Measurements from ENCODE around the gene ELL2. TPM values are rescaled to one million over a fixed set of nuclear protein-coding genes. Genes with fewer than 3 reads are reported as not detected.

The ELL2 gene
- total RNA-seq, 3 donors from 2014 or later (not counting 1 experiment from before 2014, with no cell fraction given), result 52.8 to 78.2 (median 69.4) TPM

GRCh38 chr5:95942968-95943367, 18.7 kb downstream of the ELL2 start:
- Mint-ChIP-seq H3K4me3 (no peak overlapping the region), H3K9me3 (no peaks in the 10 kb centered on the region), H3K4me1 (peaks cover 15 to 16% of the 10 kb centered on the region in 2 donors), H3K27me3 (ENCODE audit: low read depth in 2 of 2) (peaks cover 0 to 3% of the 10 kb centered on the region in 2 donors), H3K27ac (no peak overlapping the region), H3K36me3 (no peaks in the 10 kb centered on the region)
- ATAC-seq (no peak), DNase-seq (no peak)
- intact Hi-C loops (cut with micrococcal nuclease), result no loop called here
- Histone ChIP-seq H3K9me3 (ENCODE audit: control insufficient read depth, insufficient read depth, low read length) (no peaks in the 10 kb centered on the region), H3K4me1 (ENCODE audit: control insufficient read depth, insufficient read depth, low read length) (no peaks in the 10 kb centered on the region), H3K36me3 (ENCODE audit: control insufficient read depth, insufficient read depth, low read length) (no peaks in the 10 kb centered on the region), H3K27ac (ENCODE audit: low read length) (no peak overlapping the region), H3K27me3 (ENCODE audit: control insufficient read depth, insufficient read depth, low read length) (no peaks in the 10 kb centered on the region), H3K4me3 (ENCODE audit: low read length) (no peak overlapping the region)
- 100% methylated on average over 2 of the region's 2 CpGs for WGBS (ENCODE audit: insufficient coverage)
- TF ChIP-seq CTCF (IDR thresholded peaks at IDR 0.05), result no peak

- no peak for ATAC-seq
These were observed 19.2 kb downstream of the ELL2 start for GRCh38 chr5:95942414-95942813.

GRCh38 chr5:95941756-95942155, 19.9 kb downstream of the ELL2 start:
- Histone ChIP-seq H3K4me1 (ENCODE audit: control insufficient read depth, insufficient read depth, low read length) (no peaks in the 10 kb centered on the region), H3K27ac (ENCODE audit: low read length) (no peak overlapping the region), H3K36me3 (ENCODE audit: control insufficient read depth, insufficient read depth, low read length) (no peaks in the 10 kb centered on the region), H3K27me3 (ENCODE audit: control insufficient read depth, insufficient read depth, low read length) (no peaks in the 10 kb centered on the region), H3K9me3 (ENCODE audit: control insufficient read depth, insufficient read depth, low read length) (no peaks in the 10 kb centered on the region), H3K4me3 (ENCODE audit: low read length) (no peak overlapping the region)
- no peak for ATAC-seq
- intact Hi-C loops (cut with micrococcal nuclease), result no loop called here
- TF ChIP-seq CTCF (IDR thresholded peaks at IDR 0.05), result no peak
- Mint-ChIP-seq H3K27ac (no peak overlapping the region), H3K36me3 (no peaks in the 10 kb centered on the region), H3K4me1 (peaks cover 14 to 15% of the 10 kb centered on the region in 2 donors), H3K4me3 (no peak overlapping the region), H3K27me3 (ENCODE audit: low read depth in 2 of 2) (peaks cover 0 to 3% of the 10 kb centered on the region in 2 donors), H3K9me3 (no peaks in the 10 kb centered on the region)
- no peak for DNase-seq

More at GRCh38 chr5:95942414-95942813, 19.2 kb downstream of the ELL2 start:
- Mint-ChIP-seq H3K36me3 (no peaks in the 10 kb centered on the region), H3K27me3 (ENCODE audit: low read depth in 2 of 2) (peaks cover 0 to 3% of the 10 kb centered on the region in 2 donors), H3K4me3 (no peak overlapping the region), H3K4me1 (peaks cover 15 to 16% of the 10 kb centered on the region in 2 donors), H3K27ac (no peak overlapping the region), H3K9me3 (no peaks in the 10 kb centered on the region)
- no peak overlapping the region for H3K27ac ChIP-seq (ENCODE audit: low read length)
- H3K4me1 ChIP-seq (ENCODE audit: control insufficient read depth, insufficient read depth, low read length), result no peaks in the 10 kb centered on the region
- no peak overlapping the region for H3K4me3 ChIP-seq (ENCODE audit: low read length)
- no peak for TF ChIP-seq CTCF (IDR thresholded peaks at IDR 0.05)
- 100% methylated on average over 1 of the region's 2 CpGs for WGBS (ENCODE audit: insufficient coverage)
- no peaks in the 10 kb centered on the region for H3K36me3 ChIP-seq (ENCODE audit: control insufficient read depth, insufficient read depth, low read length)
- no peak for DNase-seq
- no peaks in the 10 kb centered on the region for H3K9me3 ChIP-seq (ENCODE audit: control insufficient read depth, insufficient read depth, low read length)
- no peaks in the 10 kb centered on the region for H3K27me3 ChIP-seq (ENCODE audit: control insufficient read depth, insufficient read depth, low read length)
- intact Hi-C loops (cut with micrococcal nuclease), result no loop called here

All from natural killer cell (primary cell).